ENCODE results near the gene HECW1.

- no peak for TF ChIP-seq POLR2AphosphoS5 (IDR thresholded peaks at IDR 0.05; ENCODE audit: borderline replicate concordance, low read depth, low read length)
- no peak for TF ChIP-seq EZH2 (IDR thresholded peaks at IDR 0.05)
- TF ChIP-seq FOXP2 (optimal IDR thresholded peaks at IDR 0.05; ENCODE audit: control extremely low read depth, extremely low read length, insufficient read depth) = no peak
Measured at GRCh38 chr7:43553999-43554398, 441.6 kb downstream of the HECW1 start.

Data from SK-N-MC (cell line).